Putamen (tissue), 1 donor: ENCODE results near the gene PIK3CB.
"Not testable (repeated sequence)": the region's sequence is repeated elsewhere in the genome, so short reads cannot be mapped to it uniquely, and the experiment has no call there.

ENCODE experiments used
- DNase-seq: peaks from one replicate; pipeline ENCODE4 v3.0.0-alpha.2; 2016; ENCODE audit warnings: low spot score

The PIK3CB gene

GRCh38 chr3:138681463-138682220, 153.1 kb downstream of the PIK3CB start:
- no peak for DNase-seq

DNA sequence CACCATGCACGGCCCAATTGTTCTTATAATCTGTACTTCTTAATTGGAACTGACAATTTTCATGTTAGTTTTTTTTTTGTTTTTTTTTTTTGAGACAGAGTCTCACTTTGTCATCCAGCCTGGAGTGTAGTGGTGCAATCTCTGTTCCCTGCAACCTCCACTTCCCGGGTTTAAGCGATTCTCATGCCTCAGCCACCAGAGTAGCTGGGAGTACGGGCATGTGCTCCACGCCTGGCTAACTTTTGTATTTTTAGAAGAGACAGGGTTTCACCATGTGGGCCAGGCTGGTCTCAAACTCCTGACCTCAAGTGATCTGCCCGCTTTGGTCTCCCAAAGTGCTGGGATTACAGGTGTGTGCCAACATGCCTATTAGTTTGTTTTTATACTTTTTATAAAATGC, 153.8 kb downstream of the PIK3CB start:
- DNase-seq, result not testable (repeated sequence)

DNA sequence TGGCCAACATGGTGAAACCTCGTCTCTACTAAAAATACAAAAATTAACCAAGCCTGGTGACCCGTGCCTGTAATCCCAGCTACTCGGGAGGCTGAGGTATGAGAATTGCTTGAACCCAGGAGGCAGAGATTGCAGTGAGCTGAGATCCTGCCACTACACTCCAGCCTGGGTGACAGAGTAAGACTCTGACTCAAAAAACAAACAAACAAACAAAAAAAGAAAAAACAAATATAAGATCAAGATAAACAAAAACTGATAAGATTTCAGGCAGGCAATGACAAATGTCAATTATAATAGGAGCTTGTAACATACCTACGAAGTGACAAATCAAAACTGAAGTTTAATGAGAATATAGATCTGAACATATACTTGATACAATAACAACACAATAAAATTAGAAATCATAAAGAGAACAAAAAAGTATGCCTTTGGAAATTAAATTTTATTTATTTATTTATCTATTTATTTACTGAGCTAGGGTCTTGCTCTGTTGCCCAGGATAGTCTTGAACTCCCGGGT, 155.8 kb downstream of the PIK3CB start:
- DNase-seq, result no peak

DNA sequence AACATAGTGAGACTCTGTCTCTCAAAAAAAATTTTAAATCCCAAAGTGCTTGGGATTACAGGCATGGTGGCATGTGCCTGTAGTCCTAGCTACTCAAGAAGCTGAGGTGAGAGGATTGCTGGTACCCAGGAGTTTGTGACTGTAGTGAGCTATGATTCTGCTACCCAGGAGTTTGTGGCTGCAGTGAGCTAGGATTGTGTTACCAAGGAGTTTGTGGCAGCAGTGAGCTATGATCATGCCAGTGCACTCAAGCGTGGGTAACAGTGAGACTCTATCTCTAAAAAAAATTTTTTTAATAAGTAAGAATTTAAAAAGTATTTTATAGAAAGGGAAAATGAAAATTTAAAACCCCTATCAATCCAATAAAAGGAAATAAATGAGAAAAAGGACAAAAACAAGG, 156.6 kb downstream of the PIK3CB start:
- DNase-seq, result no peak

DNA sequence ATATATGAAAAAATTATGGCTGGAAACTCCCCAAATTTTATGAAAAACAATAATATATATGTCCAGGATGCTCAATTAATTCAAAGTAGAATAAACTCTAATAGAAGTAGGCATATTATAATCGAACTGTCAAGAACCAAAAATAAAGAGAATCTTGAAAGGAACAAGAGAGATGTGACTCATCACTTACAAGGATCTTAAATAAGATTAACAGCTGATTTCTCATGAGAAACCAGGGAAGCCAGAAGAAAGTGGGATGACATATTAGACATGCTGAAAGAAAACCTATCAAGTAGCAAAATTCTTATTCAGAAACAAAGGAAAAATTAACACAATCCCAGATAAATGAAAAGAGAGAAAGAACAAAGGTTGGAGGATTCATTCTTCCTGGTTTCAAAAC, 159.3 kb downstream of the PIK3CB start:
- no peak for DNase-seq

DNA sequence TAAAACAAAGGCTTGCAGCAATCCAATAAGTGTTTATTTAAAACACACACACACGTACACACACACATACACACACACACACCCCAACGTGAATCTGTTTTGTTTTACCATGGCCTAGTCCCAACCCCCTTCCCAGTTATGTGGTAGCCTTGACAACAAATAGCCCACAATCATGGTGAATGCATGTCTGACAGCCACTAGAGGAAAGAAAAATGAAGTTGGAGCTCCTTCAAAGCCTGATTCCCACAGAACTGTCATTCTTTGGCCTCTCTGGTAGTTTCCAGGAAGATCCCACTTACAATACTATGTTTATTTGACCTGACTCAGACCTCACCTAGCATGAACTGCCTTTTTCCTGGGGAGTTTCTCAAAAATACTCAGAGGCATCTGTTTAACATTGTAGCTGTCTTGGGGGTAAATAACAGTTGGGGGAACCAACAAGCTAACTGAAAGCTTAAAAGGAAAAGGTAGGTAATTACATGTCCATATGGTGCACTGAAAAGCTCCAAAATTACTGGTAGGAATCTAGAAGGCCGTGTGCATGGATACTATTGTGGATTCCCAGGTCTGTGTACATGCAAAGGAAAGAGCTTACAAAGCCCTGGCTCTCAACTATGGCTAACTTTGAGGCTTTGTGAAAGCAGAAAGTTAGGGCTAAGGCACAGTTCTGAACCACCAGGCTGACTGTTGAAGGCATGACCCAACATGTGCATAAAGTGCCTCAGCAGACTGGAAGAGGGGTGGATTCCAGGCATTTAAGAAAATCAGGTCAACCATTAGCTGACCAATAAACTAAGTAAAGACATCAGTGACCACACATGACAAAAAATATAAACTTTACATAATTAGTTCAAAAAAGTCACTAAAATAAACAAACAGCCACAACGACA, 160.8 kb downstream of the PIK3CB start:
- no peak for DNase-seq

GRCh38 chr3:138670407-138670806, 164.3 kb downstream of the PIK3CB start:
- DNase-seq, result no peak

DNA sequence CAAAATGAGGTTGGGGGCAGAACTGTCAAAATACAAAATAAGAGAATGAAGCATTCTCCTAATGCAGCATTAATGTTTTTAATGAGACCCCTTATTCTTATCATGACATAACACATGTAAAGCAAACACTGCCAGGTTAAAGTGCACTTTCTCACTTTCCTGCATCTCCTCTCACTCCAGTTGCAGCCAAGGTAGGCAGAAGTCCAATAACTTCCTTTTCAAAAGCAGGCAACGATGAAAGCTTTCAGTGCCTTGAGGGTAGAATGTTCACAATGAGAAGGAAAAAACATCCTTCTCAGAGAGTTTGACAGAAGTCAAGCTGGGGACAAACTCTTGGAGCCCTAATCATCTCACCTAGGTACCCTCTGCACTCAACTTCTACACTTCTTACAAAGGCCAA, 166.6 kb downstream of the PIK3CB start:
- no peak for DNase-seq

- DNase-seq, result no peak
Observed at GRCh38 chr3:138657508-138657907, 177.2 kb downstream of the PIK3CB start.

GRCh38 chr3:138653567-138653966, 181.2 kb downstream of the PIK3CB start:
- DNase-seq, result no peak

- no peak for DNase-seq
Observed at GRCh38 chr3:138649134-138649533, 185.6 kb downstream of the PIK3CB start.

GRCh38 chr3:138646513-138646912, 188.2 kb downstream of the PIK3CB start:
- no peak for DNase-seq

GRCh38 chr3:138646008-138646407, 188.7 kb downstream of the PIK3CB start:
- DNase-seq, result no peak

GRCh38 chr3:138642927-138643253, 191.8 kb downstream of the PIK3CB start:
- DNase-seq, result no peak

DNA sequence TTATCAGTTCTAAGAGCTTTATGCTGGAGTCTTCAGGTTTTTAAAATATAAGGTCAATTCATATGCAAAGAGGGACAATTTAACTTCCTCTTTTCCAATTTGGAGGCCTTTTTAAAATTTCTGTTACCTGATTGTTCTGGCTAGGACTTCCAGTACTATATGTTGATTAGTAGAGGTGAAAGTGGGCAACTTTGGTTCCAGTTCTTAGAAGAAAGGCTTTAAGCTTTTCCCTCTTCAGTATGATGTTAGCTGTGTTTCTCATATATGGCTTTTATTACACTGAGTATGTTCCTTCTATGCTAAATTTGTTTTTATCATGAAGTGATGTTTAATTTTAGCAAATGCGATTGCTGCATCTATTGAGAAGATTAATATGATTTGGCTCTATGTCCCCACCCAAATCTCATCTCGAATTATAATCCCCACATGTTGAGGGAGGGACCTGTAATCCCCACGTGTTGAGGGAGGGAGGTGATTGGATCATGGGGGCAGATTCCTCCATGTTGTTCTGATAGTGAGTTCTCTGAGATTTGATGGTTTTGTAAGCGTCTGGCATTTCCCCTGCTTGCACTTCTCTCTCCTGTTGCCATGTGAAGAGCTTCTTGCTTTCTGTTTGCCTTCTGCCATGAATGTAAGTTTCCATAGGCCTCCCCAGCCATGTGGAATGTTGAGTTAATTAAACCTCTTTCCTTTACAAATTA, 192.4 kb downstream of the PIK3CB start:
- DNase-seq, result no peak

DNA sequence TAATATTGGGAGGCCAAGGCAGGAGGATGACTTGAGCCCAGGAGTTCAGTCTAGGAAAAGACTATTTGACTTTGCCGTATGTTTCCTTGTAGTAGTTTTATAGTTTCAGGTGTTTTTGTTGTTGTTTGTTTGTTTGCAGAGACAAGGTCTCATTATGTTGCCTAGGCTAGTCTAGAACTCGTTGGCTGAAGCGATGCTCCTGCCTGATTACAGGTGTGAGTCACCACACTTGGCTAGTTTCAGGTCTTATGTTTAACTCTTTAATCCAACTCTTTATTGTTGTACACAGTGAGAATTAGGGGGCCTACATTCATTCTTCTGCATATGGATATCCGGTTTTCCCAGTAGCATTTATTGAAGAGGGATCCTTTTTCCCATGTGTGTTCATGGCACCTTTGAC, 194.2 kb downstream of the PIK3CB start:
- DNase-seq, result no peak

DNA sequence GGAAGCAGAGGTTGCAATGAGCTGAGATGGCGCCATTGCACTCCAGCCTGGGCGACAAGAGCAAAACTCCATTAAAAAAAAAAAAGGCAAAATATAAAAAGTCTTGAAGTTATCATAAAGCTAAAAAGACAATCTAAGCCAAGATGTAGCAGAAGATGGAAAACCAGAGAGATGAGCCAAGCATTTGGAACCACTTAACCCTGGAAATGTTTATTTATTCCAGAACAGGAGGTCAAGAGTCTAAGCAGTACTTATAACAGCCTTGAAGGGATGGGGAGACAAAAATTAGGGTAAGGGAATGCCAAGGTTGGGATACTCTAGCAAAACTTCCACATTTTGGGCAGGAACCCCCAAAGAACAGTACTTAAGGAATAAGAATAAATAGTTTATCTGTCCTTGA, 196.1 kb downstream of the PIK3CB start:
- DNase-seq, result no peak

DNA sequence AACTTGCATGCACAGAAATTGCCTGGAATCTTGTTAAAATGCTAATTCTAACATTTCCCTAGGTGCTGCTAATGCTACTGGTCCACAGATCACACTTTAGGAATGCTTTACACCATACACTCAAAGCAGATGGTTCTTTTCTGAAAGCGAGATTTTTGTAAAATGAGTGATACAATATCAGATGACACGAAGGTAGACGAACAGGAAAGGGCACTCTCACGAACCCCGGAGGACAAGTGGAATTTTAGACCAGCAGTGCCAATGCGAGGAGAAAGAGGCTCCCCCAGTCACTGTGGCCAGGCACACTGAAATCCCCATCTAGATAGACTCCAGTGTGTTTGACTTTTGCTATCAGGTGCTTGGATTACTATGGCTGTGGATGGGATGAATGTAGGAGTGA, 205.2 kb downstream of the PIK3CB start:
- no peak for DNase-seq

DNA sequence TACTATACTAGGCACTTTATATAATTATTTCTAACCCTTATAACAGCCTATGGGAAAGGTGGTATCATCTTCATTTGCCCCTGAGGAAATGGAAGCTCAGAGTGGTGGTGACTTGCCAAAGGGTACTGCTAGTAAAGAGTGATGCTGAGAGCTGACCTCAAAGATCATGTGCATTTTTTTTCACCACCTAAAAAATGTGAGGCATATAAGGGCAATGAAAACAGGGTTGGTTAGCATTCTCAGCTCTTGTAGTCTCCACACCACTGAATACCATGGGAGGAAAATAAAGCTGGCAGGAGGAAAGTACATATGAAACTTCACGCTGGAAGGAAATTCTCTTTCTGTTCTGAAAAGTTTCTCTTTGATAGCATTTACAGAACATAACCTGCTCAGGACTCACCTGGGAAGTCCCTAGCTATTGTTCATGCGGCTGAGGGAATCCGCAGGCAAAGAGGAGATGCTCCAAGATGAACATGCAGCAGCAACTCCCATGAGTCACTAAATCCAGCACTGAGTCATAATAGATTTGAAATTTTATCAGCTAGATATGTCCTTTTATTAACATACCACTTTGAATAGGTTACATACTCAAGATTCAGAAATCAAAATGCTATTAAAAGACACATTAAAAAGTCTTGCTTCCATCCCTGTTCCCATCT, 208.9 kb downstream of the PIK3CB start:
- DNase-seq, result peak; percentile 45

DNA sequence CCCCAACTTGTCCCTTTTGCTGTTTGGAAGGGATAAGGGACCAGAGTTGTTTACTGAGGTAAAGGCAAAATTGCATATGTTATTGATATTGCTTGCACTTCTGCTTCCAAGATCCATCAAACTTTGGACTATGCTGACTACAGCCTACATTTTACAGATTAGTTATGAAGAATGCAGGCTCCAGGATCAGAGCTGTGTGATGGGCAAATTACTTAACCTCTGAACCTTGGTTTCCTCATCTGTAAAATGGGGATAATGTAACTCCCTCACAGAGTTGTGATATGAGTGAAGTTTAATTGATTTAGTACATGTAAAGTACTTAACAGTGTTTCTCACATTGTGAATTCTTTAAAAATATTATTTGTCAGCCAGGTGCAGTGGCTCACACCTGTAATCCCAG, 210.2 kb downstream of the PIK3CB start:
- DNase-seq, result no peak

DNA sequence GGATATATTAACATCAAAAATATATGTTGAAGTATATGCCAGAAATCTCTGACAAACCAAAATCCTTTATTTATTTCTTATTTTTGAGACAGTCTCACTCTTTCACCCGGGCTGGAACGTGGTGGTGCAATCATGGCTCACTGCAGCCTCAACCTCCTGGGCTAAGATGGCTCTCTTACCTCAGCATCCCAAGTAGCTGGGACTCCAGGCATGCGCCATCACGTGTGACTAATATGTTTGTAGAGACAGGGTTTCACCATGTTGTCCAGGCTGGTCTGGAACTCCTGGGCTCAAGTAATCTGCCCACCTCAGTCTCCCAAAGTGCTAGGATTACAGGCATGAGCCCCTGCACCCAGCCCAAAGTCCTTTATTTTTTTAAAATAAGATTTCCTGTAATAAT, 214.3 kb downstream of the PIK3CB start:
- DNase-seq, result no peak

DNA sequence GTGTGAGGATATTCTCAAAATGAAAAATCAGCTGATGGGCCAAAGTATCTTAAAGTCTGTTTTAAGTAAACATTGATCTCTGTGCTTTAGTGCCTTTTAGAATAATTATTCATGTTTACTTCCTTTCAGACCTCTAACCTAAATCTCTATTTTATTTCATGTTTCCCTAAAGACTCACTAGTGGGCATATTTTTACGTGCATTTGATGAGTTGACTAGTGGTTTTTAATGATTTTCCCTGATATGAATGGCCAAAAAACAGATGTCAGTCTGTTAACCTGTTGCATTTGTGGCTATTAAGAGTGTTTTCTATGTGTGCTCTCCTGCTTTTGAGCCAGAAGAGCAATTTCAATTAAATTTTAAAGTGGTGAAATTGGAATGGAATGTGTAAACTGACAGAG, 219.3 kb downstream of the PIK3CB start:
- no peak for DNase-seq
